Hepatocyte (in vitro differentiated cells): ENCODE measurements around the gene EIPR1. TPM values are rescaled to one million over a fixed set of nuclear protein-coding genes. Genes with fewer than 3 reads are reported as not detected.

Experiments used
- DNase-seq: peaks from one replicate; pipeline ENCODE4 v3.0.0-alpha.2; 2016; ENCODE audit warnings: low spot score
- H2AFZ ChIP-seq: fragments of 200-600 bp; sonication (generic); 2 replicates; pipeline ENCODE4 v1.6.0; 2016; ENCODE audit warnings: antibody characterized with exemption, mild to moderate bottlenecking
- H3K27ac ChIP-seq: fragments of 200-600 bp; sonication (generic); 2 replicates; pipeline ENCODE4 v1.5.1; 2016; ENCODE audit warnings: mild to moderate bottlenecking
- H3K27me3 ChIP-seq: fragments of 200-600 bp; sonication (generic); 2 replicates; pipeline ENCODE4 v1.6.1; 2016
- H3K36me3 ChIP-seq: fragments of 200-600 bp; sonication (generic); replicated peaks from 2 replicates; pipeline ENCODE4 v1.5.1; 2016; ENCODE audit warnings: low read depth; ENCODE audit not compliant: insufficient read depth
- H3K4me1 ChIP-seq: fragments of 200-600 bp; sonication (generic); 2 replicates; pipeline ENCODE4 v1.5.1; 2016; ENCODE audit warnings: mild to moderate bottlenecking, moderate library complexity; ENCODE audit not compliant: insufficient read depth
- H3K4me2 ChIP-seq: fragments of 200-600 bp; sonication (generic); 2 replicates; pipeline ENCODE4 v1.6.0; 2016
- H3K4me3 ChIP-seq: fragments of 200-600 bp; sonication (generic); 2 replicates; pipeline ENCODE4 v1.5.1; 2016; ENCODE audit warnings: mild to moderate bottlenecking
- H3K79me2 ChIP-seq: fragments of 200-600 bp; sonication (generic); 2 replicates; pipeline ENCODE4 v1.6.0; 2017; ENCODE audit warnings: mild to moderate bottlenecking
- H3K9me2 ChIP-seq: fragments of 200-600 bp; sonication (generic); replicated peaks from 2 replicates; pipeline ENCODE4 v1.6.0; 2017; ENCODE audit warnings: mild to moderate bottlenecking; ENCODE audit not compliant: insufficient read depth
- H3K9me3 ChIP-seq: fragments of 200-600 bp; sonication (generic); 2 replicates; pipeline ENCODE4 v1.5.1; 2016; ENCODE audit warnings: low read depth, mild to moderate bottlenecking
- H4K20me1 ChIP-seq: fragments of 200-600 bp; sonication (generic); 2 replicates; pipeline ENCODE4 v1.6.0; 2016; ENCODE audit warnings: mild to moderate bottlenecking; ENCODE audit not compliant: insufficient read depth, poor library complexity, severe bottlenecking
- CTCF ChIP-seq: fragments of 200-600 bp; sonication (generic); IDR thresholded peaks from 2 replicates; pipeline ENCODE4 v1.5.1; 2016; ENCODE audit warnings: antibody characterized with exemption, mild to moderate bottlenecking; ENCODE audit not compliant: poor library complexity
- EZH2 ChIP-seq: fragments of 200-600 bp; sonication (generic); IDR thresholded peaks from 2 replicates; pipeline ENCODE4 v1.6.1; 2016; ENCODE audit warnings: antibody characterized with exemption, mild to moderate bottlenecking, borderline replicate concordance
- EZH2phosphoT487 ChIP-seq: fragments of 200-600 bp; sonication (generic); IDR thresholded peaks from one replicate; pipeline ENCODE4 v1.6.1; 2018; ENCODE audit warnings: antibody characterized with exemption, mild to moderate bottlenecking, low read depth, moderate library complexity; ENCODE audit not compliant: unreplicated experiment, severe bottlenecking
- WGBS: methylation state at CpG from one replicate; pipeline ENCODE4 v1.1.6; 2016; ENCODE audit warnings: low lambda C conversion rate; ENCODE audit errors: missing lambda C conversion rate; 5-methylcytosine and 5-hydroxymethylcytosine counted together
- polyA plus RNA-seq: library from polyadenylated mRNA; unstranded; fragments of >200 nt; fragmentation: Nextera tagmentation; extraction: Ambion mirVana; gene quantifications from 2 replicates; pipeline ENCODE4 v1.2.1, GENCODE V29; 2016
- total RNA-seq: library from RNA; depleted of rRNA; stranded (reverse); fragments of >200 nt; gene quantifications from 2 replicates; pipeline ENCODE4 v1.2.3, GENCODE V29; 2014

Gene EIPR1
- total and polyA plus RNA-seq, 2 experiments from 2014 or later = 27.4 to 42.3 TPM

- TF ChIP-seq EZH2phosphoT487 (no peak), CTCF (no peak), EZH2 (no peak)
- Histone ChIP-seq H3K27me3 (no peaks in the 10 kb centered on the region), H3K9me2 (no peaks in the 10 kb centered on the region), H3K79me2 (no peaks in the 10 kb centered on the region), H3K4me2 (no peak overlapping the region), H3K9me3 (no peaks in the 10 kb centered on the region), H2AFZ (no peak overlapping the region), H3K27ac (no peak overlapping the region), H4K20me1 (no peaks in the 10 kb centered on the region), H3K4me3 (no peak overlapping the region), H3K4me1 (no peaks in the 10 kb centered on the region), H3K36me3 (no peaks in the 10 kb centered on the region)
- no peak for DNase-seq
- 95% methylated on average over 34 of the region's 34 CpGs for WGBS
Measured at GRCh38 chr2:3324404-3325281, 53.0 kb downstream of the EIPR1 start.

- WGBS = 93% methylated on average over 11 of the region's 11 CpGs
- no peaks in the 10 kb centered on the region for H3K4me1 ChIP-seq
- no peaks in the 10 kb centered on the region for H4K20me1 ChIP-seq
- H3K9me3 ChIP-seq = no peaks in the 10 kb centered on the region
- no peak for DNase-seq
- no peaks in the 10 kb centered on the region for H3K79me2 ChIP-seq
- H3K9me2 ChIP-seq = no peaks in the 10 kb centered on the region
- no peaks in the 10 kb centered on the region for H3K36me3 ChIP-seq
- no peak overlapping the region for H3K27ac ChIP-seq
- H2AFZ ChIP-seq = no peak overlapping the region
- H3K27me3 ChIP-seq = no peaks in the 10 kb centered on the region
- H3K4me2 ChIP-seq = no peak overlapping the region
- H3K4me3 ChIP-seq = no peak overlapping the region
- TF ChIP-seq EZH2 = no peak
- TF ChIP-seq EZH2phosphoT487 = no peak
- no peak for TF ChIP-seq CTCF
Measured at GRCh38 chr2:3324036-3324386, 53.6 kb downstream of the EIPR1 start.

GRCh38 chr2:3323360-3324035 lies 54.1 kb downstream of the EIPR1 start:
- no peak for DNase-seq
- no peak overlapping the region for H3K4me3 ChIP-seq

More at GRCh38 chr2:3323360-3324035, 54.1 kb downstream of the EIPR1 start:
- Histone ChIP-seq H3K4me2 (no peak overlapping the region), H2AFZ (no peak overlapping the region), H3K9me2 (no peaks in the 10 kb centered on the region), H3K27me3 (no peaks in the 10 kb centered on the region), H3K79me2 (no peaks in the 10 kb centered on the region), H3K9me3 (no peaks in the 10 kb centered on the region), H3K36me3 (no peaks in the 10 kb centered on the region), H3K27ac (no peak overlapping the region), H4K20me1 (no peaks in the 10 kb centered on the region), H3K4me1 (no peaks in the 10 kb centered on the region)
- TF ChIP-seq CTCF (no peak), EZH2 (no peak), EZH2phosphoT487 (no peak)
- 97% methylated on average over 19 of the region's 19 CpGs for WGBS
